ENCODE data around the gene OLFM2.
"Not testable (repeated sequence)": the region's sequence is repeated elsewhere in the genome, so short reads cannot be mapped to it uniquely, and the experiment has no call there.

OLFM2 gene

DNA sequence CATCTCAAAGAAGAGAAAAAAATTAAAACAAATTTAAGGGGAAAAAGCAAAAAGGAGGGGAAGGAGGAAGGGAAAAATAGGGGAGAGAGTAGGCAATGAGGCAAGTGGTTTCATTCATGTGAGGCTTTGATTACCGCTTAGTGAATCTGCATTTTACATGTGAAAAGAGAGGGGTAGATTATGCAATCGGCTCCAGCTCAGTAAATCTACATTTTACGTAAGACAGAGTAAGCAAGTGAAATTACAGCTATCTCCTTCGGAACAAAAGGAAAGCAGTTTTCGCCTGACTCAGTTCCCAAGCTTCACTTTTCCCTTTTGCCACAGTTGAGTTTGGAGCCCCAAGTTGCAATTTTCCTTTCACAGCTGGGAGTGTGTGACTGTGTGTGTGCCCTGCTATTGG is 16.0 kb upstream of the OLFM2 start:
- no peak for TF ChIP-seq CTCF (conservative IDR thresholded peaks at IDR 0.05; ENCODE audit: low read length)
- no peak for TF ChIP-seq EZH2phosphoT487 (IDR thresholded peaks at IDR 0.05; ENCODE audit: borderline replicate concordance)
- Histone ChIP-seq H3K4me2 (ENCODE audit: low read depth, low read length, poor library complexity, severe bottlenecking) (no peak overlapping the region), H4K20me1 (ENCODE audit: insufficient read depth, low read length, poor library complexity, severe bottlenecking) (no peaks in the 10 kb centered on the region), H3K9me2 (replicated peaks; ENCODE audit: low read depth, low read length) (no peaks in the 10 kb centered on the region), H3F3A (ENCODE audit: low read depth) (no peaks in the 10 kb centered on the region), H3K9ac (ENCODE audit: low read depth, low read length, poor library complexity, severe bottlenecking) (no peak overlapping the region), H3K4me3 (ENCODE audit: low read length, poor library complexity, severe bottlenecking) (no peak overlapping the region), H3K9me3 (ENCODE audit: insufficient read depth, low read depth, low read length) (no peaks in the 10 kb centered on the region), H2AFZ (ENCODE audit: low read length) (no peak overlapping the region), H3K4me1 (ENCODE audit: insufficient read depth, low read length, poor library complexity, severe bottlenecking) (no peaks in the 10 kb centered on the region), H3K79me2 (ENCODE audit: insufficient read depth, low read length) (no peaks in the 10 kb centered on the region), H3K27me3 (ENCODE audit: insufficient read depth, low read length, poor library complexity, severe bottlenecking) (no peaks in the 10 kb centered on the region), H3K36me3 (ENCODE audit: insufficient read depth, low read length) (no peaks in the 10 kb centered on the region)

DNA sequence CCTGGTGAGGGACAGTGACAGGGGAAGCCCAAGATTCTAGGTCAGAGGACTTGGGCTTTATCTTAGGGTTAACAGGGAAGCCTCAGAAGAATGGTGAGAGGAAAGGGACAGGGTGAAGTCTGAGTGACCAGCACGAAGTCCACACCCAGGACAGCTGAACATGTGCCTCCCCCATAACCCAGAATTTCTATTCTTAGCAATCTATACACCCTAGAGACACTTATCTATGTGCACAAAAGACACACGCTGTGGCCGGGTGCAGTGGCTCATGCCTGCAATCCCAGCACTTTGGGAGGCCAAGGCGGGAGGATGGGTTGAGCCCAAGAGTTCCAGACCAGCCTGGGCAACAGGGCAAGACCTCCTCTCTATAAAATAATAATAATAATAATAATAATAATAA is 11.1 kb upstream of the OLFM2 start:
- no peaks in the 10 kb centered on the region for H3K27me3 ChIP-seq (ENCODE audit: insufficient read depth, low read length, poor library complexity, severe bottlenecking)
- no peaks in the 10 kb centered on the region for H4K20me1 ChIP-seq (ENCODE audit: insufficient read depth, low read length, poor library complexity, severe bottlenecking)
- H3K79me2 ChIP-seq (ENCODE audit: insufficient read depth, low read length), result no peaks in the 10 kb centered on the region
- no peaks in the 10 kb centered on the region for H3F3A ChIP-seq (ENCODE audit: low read depth)
- H3K9ac ChIP-seq (ENCODE audit: low read depth, low read length, poor library complexity, severe bottlenecking), result no peak overlapping the region
- H3K4me1 ChIP-seq (ENCODE audit: insufficient read depth, low read length, poor library complexity, severe bottlenecking), result no peaks in the 10 kb centered on the region
- no peak for TF ChIP-seq EZH2phosphoT487 (IDR thresholded peaks at IDR 0.05; ENCODE audit: borderline replicate concordance)
- TF ChIP-seq CTCF (conservative IDR thresholded peaks at IDR 0.05; ENCODE audit: low read length), result no peak
- H3K9me3 ChIP-seq (ENCODE audit: insufficient read depth, low read depth, low read length), result no peaks in the 10 kb centered on the region
- H3K4me2 ChIP-seq (ENCODE audit: low read depth, low read length, poor library complexity, severe bottlenecking), result no peak overlapping the region
- no peaks in the 10 kb centered on the region for H3K9me2 ChIP-seq (replicated peaks; ENCODE audit: low read depth, low read length)
- H2AFZ ChIP-seq (ENCODE audit: low read length), result no peak overlapping the region
- H3K36me3 ChIP-seq (ENCODE audit: insufficient read depth, low read length), result no peaks in the 10 kb centered on the region
- no peak overlapping the region for H3K4me3 ChIP-seq (ENCODE audit: low read length, poor library complexity, severe bottlenecking)

DNA sequence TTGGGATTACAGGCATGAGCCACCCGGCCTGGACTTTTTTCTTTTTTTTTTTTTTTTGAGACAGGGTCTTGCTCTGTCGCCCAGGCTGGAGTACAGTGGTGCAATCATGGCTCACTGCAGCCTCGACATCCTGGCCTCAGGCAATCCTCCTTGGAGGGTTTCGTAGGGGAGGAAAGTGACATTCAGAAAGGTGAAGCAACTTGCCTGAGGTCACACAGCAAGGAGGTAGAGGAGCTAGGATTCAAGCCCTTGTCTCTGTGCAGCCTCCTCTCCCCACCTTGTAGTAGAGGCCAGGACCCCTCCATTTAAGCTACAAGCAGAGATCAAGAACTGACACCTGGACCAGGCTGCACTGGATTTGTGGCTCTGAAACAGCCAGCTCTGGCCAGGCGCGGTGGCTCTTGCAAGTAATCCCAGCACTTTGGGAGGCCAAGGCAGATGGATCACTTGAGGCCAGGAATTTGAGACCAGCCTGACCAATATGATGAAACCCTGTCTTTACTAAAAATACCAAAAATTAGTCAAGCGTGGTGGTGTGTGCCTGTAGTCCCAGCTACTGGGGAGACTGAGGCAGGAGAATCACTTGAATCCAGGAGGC is 10.3 kb upstream of the OLFM2 start:
- H2AFZ ChIP-seq (ENCODE audit: low read length); H3K36me3 ChIP-seq (ENCODE audit: insufficient read depth, low read length); H3K4me1 ChIP-seq (ENCODE audit: insufficient read depth, low read length, poor library complexity, severe bottlenecking); H3K27me3 ChIP-seq (ENCODE audit: insufficient read depth, low read length, poor library complexity, severe bottlenecking); H3K9ac ChIP-seq (ENCODE audit: low read depth, low read length, poor library complexity, severe bottlenecking); H3K9me2 ChIP-seq (replicated peaks; ENCODE audit: low read depth, low read length); H4K20me1 ChIP-seq (ENCODE audit: insufficient read depth, low read length, poor library complexity, severe bottlenecking); H3K4me3 ChIP-seq (ENCODE audit: low read length, poor library complexity, severe bottlenecking); H3K79me2 ChIP-seq (ENCODE audit: insufficient read depth, low read length); H3F3A ChIP-seq (ENCODE audit: low read depth); H3K4me2 ChIP-seq (ENCODE audit: low read depth, low read length, poor library complexity, severe bottlenecking); H3K9me3 ChIP-seq (ENCODE audit: insufficient read depth, low read depth, low read length): not testable (repeated sequence)

GRCh38 chr19:9945319-9945966 is 9.1 kb upstream of the OLFM2 start:
- TF ChIP-seq EZH2phosphoT487 (IDR thresholded peaks at IDR 0.05; ENCODE audit: borderline replicate concordance), result no peak
- TF ChIP-seq CTCF (conservative IDR thresholded peaks at IDR 0.05; ENCODE audit: low read length), result no peak
- Histone ChIP-seq H3K4me2 (ENCODE audit: low read depth, low read length, poor library complexity, severe bottlenecking) (no peak overlapping the region), H3K27me3 (ENCODE audit: insufficient read depth, low read length, poor library complexity, severe bottlenecking) (no peaks in the 10 kb centered on the region), H3F3A (ENCODE audit: low read depth) (no peaks in the 10 kb centered on the region), H3K36me3 (ENCODE audit: insufficient read depth, low read length) (no peaks in the 10 kb centered on the region), H4K20me1 (ENCODE audit: insufficient read depth, low read length, poor library complexity, severe bottlenecking) (no peaks in the 10 kb centered on the region), H3K9me2 (replicated peaks; ENCODE audit: low read depth, low read length) (no peaks in the 10 kb centered on the region), H3K4me1 (ENCODE audit: insufficient read depth, low read length, poor library complexity, severe bottlenecking) (no peaks in the 10 kb centered on the region), H3K4me3 (ENCODE audit: low read length, poor library complexity, severe bottlenecking) (no peak overlapping the region), H3K9ac (ENCODE audit: low read depth, low read length, poor library complexity, severe bottlenecking) (no peak overlapping the region), H3K79me2 (ENCODE audit: insufficient read depth, low read length) (no peaks in the 10 kb centered on the region), H3K9me3 (ENCODE audit: insufficient read depth, low read depth, low read length) (no peaks in the 10 kb centered on the region), H2AFZ (ENCODE audit: low read length) (peak overlapping the region; percentile 64; the same call in 1 of the 2 replicates)

Measured in Loucy (cell line).